Hepatocyte (in vitro differentiated cells): ENCODE measurements around the gene NUP133.

Experiments used
- CTCF ChIP-seq: fragments of 200-600 bp; sonication (generic); IDR thresholded peaks from 2 replicates; pipeline ENCODE4 v1.5.1; 2016; ENCODE audit warnings: antibody characterized with exemption, mild to moderate bottlenecking; ENCODE audit not compliant: poor library complexity
- EZH2 ChIP-seq: fragments of 200-600 bp; sonication (generic); IDR thresholded peaks from 2 replicates; pipeline ENCODE4 v1.6.1; 2016; ENCODE audit warnings: antibody characterized with exemption, mild to moderate bottlenecking, borderline replicate concordance
- EZH2phosphoT487 ChIP-seq: fragments of 200-600 bp; sonication (generic); IDR thresholded peaks from one replicate; pipeline ENCODE4 v1.6.1; 2018; ENCODE audit warnings: antibody characterized with exemption, mild to moderate bottlenecking, low read depth, moderate library complexity; ENCODE audit not compliant: unreplicated experiment, severe bottlenecking

- TF ChIP-seq CTCF, result no peak
- TF ChIP-seq EZH2, result no peak
- TF ChIP-seq EZH2phosphoT487, result no peak
These were observed 67.1 kb downstream of the NUP133 start for GRCh38 chr1:229440851-229441537.
